ENCODE data around the gene MAPK8IP3.

MAPK8IP3 gene

DNA sequence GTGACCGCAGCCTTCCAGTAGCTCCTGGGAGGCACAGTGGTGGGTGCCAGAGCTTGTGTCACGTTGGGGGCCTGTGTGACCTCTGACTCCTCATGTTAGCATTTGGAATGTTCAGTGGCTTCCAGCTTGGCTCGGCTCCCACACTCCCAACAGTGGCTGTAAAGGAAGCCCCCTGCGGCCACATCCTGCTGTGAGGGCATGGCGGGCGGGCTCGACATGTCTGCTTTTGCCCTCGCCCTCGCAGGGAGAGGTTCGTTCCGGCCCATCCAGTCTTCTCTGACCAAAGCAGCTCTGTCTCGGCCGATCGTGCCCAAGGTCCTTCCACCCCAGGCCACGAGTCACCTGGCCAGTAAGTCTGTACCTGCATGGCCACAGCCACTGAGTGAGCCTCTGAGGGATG is 40.2 kb upstream of the MAPK8IP3 start:
- no peak for DNase-seq (ENCODE audit: extremely low read depth, low read depth)
- TF ChIP-seq, protein P1, sequence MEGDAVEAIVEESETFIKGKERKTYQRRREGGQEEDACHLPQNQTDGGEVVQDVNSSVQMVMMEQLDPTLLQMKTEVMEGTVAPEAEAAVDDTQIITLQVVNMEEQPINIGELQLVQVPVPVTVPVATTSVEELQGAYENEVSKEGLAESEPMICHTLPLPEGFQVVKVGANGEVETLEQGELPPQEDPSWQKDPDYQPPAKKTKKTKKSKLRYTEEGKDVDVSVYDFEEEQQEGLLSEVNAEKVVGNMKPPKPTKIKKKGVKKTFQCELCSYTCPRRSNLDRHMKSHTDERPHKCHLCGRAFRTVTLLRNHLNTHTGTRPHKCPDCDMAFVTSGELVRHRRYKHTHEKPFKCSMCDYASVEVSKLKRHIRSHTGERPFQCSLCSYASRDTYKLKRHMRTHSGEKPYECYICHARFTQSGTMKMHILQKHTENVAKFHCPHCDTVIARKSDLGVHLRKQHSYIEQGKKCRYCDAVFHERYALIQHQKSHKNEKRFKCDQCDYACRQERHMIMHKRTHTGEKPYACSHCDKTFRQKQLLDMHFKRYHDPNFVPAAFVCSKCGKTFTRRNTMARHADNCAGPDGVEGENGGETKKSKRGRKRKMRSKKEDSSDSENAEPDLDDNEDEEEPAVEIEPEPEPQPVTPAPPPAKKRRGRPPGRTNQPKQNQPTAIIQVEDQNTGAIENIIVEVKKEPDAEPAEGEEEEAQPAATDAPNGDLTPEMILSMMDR (IDR thresholded peaks at IDR 0.05; ENCODE audit: low read depth, low read length) = no peak

DNA sequence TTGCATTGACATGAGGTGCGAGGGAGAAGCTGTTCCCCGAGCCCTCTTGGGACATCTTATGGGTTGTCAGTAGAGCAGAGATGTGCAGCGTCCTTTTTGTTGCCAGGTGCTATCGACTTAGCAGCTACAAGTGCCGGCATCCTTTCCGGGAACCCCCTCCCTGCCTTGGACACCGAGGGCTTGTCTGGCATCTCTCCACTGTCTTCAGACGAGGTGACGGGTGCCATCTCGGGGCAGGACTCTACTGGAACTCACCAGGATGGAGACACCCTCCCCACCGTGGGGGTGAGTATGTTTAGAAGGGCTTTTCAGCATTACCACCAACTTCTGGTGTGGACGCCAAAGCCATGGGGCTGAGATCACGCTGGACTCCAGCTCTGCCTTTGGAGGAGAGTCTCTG is 39.7 kb upstream of the MAPK8IP3 start:
- no peak for DNase-seq (ENCODE audit: extremely low read depth, low read depth)
- TF ChIP-seq, protein P1 (IDR thresholded peaks at IDR 0.05; ENCODE audit: low read depth, low read length) = no peak

DNA sequence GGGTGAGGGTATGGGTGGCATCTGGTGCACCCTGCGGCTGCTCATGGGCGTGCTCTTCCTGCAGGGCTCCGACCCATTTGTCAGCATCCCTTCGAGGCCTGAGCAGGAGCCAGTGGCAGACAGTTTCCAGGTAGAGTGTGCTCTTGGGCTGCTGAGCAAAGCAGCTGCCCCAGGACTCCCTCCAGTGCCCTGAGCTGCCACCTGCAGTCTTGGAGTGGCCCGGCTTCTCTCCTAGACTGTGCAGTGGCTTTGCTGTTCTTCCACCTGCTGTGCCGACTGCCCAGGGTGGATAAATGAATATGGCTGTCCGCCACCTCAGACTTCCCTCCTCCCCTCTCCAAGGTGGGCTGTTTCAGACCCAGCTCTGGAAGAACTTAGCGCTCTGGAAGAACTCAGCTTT is 38.7 kb upstream of the MAPK8IP3 start:
- DNase-seq (ENCODE audit: extremely low read depth, low read depth) = no peak
- TF ChIP-seq, protein P1 (IDR thresholded peaks at IDR 0.05; ENCODE audit: low read depth, low read length) = no peak

DNA sequence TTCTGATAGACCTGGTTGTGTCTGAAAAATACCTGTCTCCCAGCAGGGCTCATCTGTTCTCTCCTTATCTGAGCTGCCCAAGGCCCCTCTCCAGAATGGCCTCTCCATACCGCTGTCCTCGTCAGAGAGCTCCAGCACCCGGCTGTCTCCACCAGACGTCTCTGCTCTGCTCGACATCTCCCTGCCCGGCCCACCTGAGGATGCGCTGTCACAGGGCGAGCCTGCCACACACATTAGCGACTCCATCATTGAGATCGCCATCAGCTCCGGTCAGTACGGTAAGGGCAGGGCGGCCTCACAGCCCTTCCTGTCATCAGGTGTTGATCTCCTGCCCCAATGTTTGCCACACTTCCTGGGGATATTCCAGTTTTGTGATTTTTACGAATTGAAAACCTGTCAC is 38.1 kb upstream of the MAPK8IP3 start:
- TF ChIP-seq, protein P1 (IDR thresholded peaks at IDR 0.05; ENCODE audit: low read depth, low read length) = no peak
- no peak for DNase-seq (ENCODE audit: extremely low read depth, low read depth)

DNA sequence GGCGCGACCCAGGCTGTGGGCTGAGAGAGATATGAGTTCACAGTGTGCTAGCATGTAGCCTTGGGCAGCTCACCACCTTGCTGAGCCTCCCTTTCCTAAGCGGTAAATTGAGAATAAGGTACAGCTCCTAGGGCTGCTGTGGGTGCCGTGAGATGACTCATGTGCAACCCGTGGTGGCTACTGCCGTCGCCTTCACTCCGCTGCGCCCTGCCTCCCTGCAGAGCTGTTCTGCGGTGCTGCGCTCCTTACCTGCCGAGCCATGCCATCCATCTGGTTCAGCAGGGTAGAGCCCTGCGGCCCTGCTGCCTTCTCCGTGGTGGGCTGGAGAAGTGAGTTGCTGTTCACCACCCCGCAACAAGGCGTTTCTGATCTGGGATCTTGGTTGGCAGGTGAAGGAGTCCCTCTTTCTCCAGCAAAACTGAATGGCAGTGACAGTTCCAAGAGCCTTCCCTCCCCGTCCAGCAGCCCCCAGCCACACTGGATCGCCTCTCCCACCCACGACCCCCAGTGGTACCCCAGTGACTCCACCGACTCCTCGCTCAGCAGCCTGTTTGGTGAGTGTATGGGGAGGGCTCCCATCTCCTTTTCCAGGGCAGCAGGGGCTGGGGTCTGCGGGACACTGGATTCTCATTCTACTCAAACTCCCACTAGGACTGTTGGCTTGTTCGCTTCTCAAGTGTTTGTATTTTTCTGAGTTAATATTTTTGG is 37.2 kb upstream of the MAPK8IP3 start:
- DNase-seq (ENCODE audit: extremely low read depth, low read depth) = no peak
- TF ChIP-seq, protein P1 (IDR thresholded peaks at IDR 0.05; ENCODE audit: low read depth, low read length) = no peak

DNA sequence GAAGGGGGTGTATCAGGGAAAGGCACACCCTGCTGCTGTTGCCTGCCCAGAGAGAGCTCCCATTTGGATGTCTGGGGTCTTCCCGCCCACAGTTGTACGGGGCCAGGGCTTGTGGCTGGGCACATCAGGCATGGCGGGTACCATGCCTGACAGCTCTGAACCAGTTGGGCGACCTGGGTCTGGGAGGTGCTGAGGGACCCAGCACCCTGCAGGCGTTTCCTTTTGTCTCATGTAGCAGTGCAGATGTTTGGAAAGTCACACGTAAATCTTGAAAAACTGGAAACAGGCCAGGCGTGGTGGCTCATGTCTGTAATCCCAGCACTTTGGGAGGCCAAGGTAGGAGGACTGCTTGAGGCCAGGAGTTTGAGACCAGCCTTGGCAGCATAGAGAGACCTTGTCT is 36.3 kb upstream of the MAPK8IP3 start:
- no peak for DNase-seq (ENCODE audit: extremely low read depth, low read depth)
- TF ChIP-seq, protein P1 (IDR thresholded peaks at IDR 0.05; ENCODE audit: low read depth, low read length) = no peak

DNA sequence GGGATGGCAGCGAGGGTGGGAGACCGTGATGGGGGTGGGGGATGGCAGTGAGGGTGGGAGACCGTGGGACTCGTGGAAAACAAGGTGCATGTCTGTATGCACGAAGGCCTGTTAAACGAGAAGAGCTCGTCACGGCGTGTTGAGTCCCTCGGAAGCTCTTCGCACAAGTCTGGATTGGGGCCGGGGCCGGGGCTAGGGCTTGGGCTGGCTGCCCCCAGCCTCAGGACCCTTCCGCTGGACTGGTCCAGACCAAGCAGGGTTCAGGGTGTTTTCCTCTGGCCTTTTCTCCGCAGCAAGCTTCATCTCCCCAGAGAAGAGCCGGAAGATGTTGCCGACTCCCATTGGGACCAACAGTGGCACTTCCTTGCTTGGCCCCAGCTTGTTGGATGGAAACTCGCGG is 35.6 kb upstream of the MAPK8IP3 start:
- no peak for DNase-seq (ENCODE audit: extremely low read depth, low read depth)
- TF ChIP-seq, protein P1 (IDR thresholded peaks at IDR 0.05; ENCODE audit: low read depth, low read length) = no peak

Measured in AG09319 (cell line).